Testis (tissue), 3 donors: ENCODE results near the gene TAX1BP1. TPM values are rescaled to one million over a fixed set of nuclear protein-coding genes. Genes with fewer than 3 reads are reported as not detected.

Experiments used
- DNase-seq: peaks from one replicate; pipeline ENCODE4 v3.0.0-alpha.2; 2019
- H3K27ac ChIP-seq, 2 donors: fragments of 200-600 bp; sonication (generic); one replicate each; pipeline ENCODE4 v1.5.1; 2019
- H3K27me3 ChIP-seq: fragments of 200-600 bp; sonication (generic); one replicate; pipeline ENCODE4 v1.5.1; 2019
- H3K36me3 ChIP-seq: fragments of 200-600 bp; sonication (generic); one replicate; pipeline ENCODE4 v1.5.1; 2017; ENCODE audit warnings: low read depth; ENCODE audit errors: missing control alignments
- H3K4me1 ChIP-seq: fragments of 200-600 bp; sonication (generic); one replicate; pipeline ENCODE4 v1.5.1; 2019
- H3K4me3 ChIP-seq, 2 donors: fragments of 200-600 bp; sonication (generic); one replicate each; pipeline ENCODE4 v1.5.1; 2017 to 2019
- H3K9me3 ChIP-seq: fragments of 200-600 bp; sonication (generic); one replicate; pipeline ENCODE4 v1.5.1; 2017
- CTCF ChIP-seq, 3 experiments: fragments of 450-650 bp in 2 of 3; fragments of 200-600 bp in 1 of 3; sonication (generic) in 1 of 3; IDR thresholded peaks; one replicate each; pipeline ENCODE4 v1.5.1; 2016 to 2019; ENCODE audit warnings: antibody characterized with exemption in 3 of 3, mild to moderate bottlenecking in 2 of 3, moderate library complexity in 1 of 3
- POLR2A ChIP-seq: fragments of 450-650 bp; IDR thresholded peaks from one replicate; pipeline ENCODE4 v1.6.1; 2017; ENCODE audit warnings: antibody characterized with exemption, mild to moderate bottlenecking, moderate library complexity
- WGBS, 2 donors: methylation state at CpG; one replicate each; pipeline ENCODE4 v1.1.5; 2018; 5-methylcytosine and 5-hydroxymethylcytosine counted together
- intact Hi-C: fragments of 100-400 bp; cut with DNase I; formaldehyde crosslinking; loops from one replicate; pipeline ENCODE4 v1.15.1; 2023; ENCODE audit warnings: low total_unique reads
- polyA plus RNA-seq: library from polyadenylated mRNA; stranded (reverse); fragments of 350-450 nt; fragmentation: Illumina TruSeq; extraction: RNeasy Lipid Tissue Mini Kit (QIAGEN cat#74804); gene quantifications from one replicate; pipeline ENCODE4 v1.2.3, GENCODE V29; 2014; ENCODE audit warnings: low read depth, low replicate concordance; ENCODE audit not compliant: insufficient read depth
- total RNA-seq, 2 donors: library from RNA; depleted of rRNA; stranded (reverse); fragments of >200 nt; gene quantifications; one replicate each; pipeline ENCODE4 v1.2.3, GENCODE V29; 2016

The TAX1BP1 gene
- total and polyA plus RNA-seq, 3 donors from 2014 or later = 36.8 to 155 (median 154) TPM

GRCh38 chr7:27876756-27877155 is 136.8 kb downstream of the TAX1BP1 start:
- 82 to 95% methylated on average over 8 of the region's 8 CpGs for WGBS, 2 donors
- TF ChIP-seq CTCF (IDR thresholded peaks at IDR 0.05) (no peak), POLR2A (no peak)
- H3K36me3 ChIP-seq = no peaks in the 10 kb centered on the region
- no peak overlapping the region for H3K4me3 ChIP-seq
- H3K9me3 ChIP-seq = no peaks in the 10 kb centered on the region
- DNase-seq = no peak
- no peak overlapping the region for H3K27ac ChIP-seq
- no peaks in the 10 kb centered on the region for H3K27me3 ChIP-seq
- H3K4me1 ChIP-seq = peaks cover 32% of the 10 kb centered on the region
- intact Hi-C loops = no loop called here

Other genes with a start within 250 kb of the TAX1BP1 start
- 10 to 100 TPM; 69.9 to 77.4 TPM for gene HIBADH, start 77.3 kb upstream of the TAX1BP1 start, total RNA-seq
- 49.8 TPM for gene HIBADH, start 77.3 kb upstream of the TAX1BP1 start, polyA plus RNA-seq